Upper lobe of left lung (tissue), 4 donors: ENCODE results near the gene PPP1CA.

Experiments used
- CTCF ChIP-seq, 6 experiments: fragments of 450-650 bp in 4 of 6; fragments of 200-600 bp in 2 of 6; sonication (generic) in 2 of 6; IDR thresholded peaks; one replicate each; pipeline ENCODE4 v1.5.1; 2016 to 2019; ENCODE audit warnings: antibody characterized with exemption in 6 of 6
- EP300 ChIP-seq, 4 donors: sonication (generic); formaldehyde crosslinking; IDR thresholded peaks; one replicate each; pipeline ENCODE4 v1.5.1; 2017; ENCODE audit warnings: antibody characterized with exemption in 4 of 4, control low read depth in 2 of 4
- POLR2A ChIP-seq, 4 donors: fragments of 450-650 bp; IDR thresholded peaks; one replicate each; pipeline ENCODE4 v1.5.1; 2016 to 2017; ENCODE audit warnings: antibody characterized with exemption in 4 of 4, mild to moderate bottlenecking in 2 of 4
- POLR2AphosphoS5 ChIP-seq, 2 donors: sonication (generic); formaldehyde crosslinking; IDR thresholded peaks; one replicate each; pipeline ENCODE4 v1.5.1; 2017; ENCODE audit warnings: antibody characterized with exemption in 2 of 2

GRCh38 chr11:67356387-67356863 is 45.2 kb downstream of the PPP1CA start:
- TF ChIP-seq CTCF (IDR thresholded peaks at IDR 0.05) (no peak), POLR2A (IDR thresholded peaks at IDR 0.05) (no peak), POLR2AphosphoS5 (IDR thresholded peaks at IDR 0.05) (no peak), EP300 (IDR thresholded peaks at IDR 0.05) (no peak)
